ENCODE results near the gene ARF1. TPM values are rescaled to one million over a fixed set of nuclear protein-coding genes. Genes with fewer than 3 reads are reported as not detected.

Gene ARF1
- polyA plus RNA-seq, 3 donors = 580 to 789 (median 603) TPM

GRCh38 chr1:228038387-228039005 lies 44.0 kb upstream of the ARF1 start:
- no peak overlapping the region for H3K9ac ChIP-seq (ENCODE audit: insufficient read depth, low read length, poor library complexity, severe bottlenecking)
- no peaks in the 10 kb centered on the region for H3K79me2 ChIP-seq (ENCODE audit: insufficient read depth, low read length)
- H4K20me1 ChIP-seq (ENCODE audit: insufficient read depth, low read length) = no peaks in the 10 kb centered on the region
- H2AFZ ChIP-seq (ENCODE audit: insufficient read depth, low read depth, low read length, poor library complexity, severe bottlenecking) = no peak overlapping the region
- DNase-seq = no peak
- peak overlapping the region in 1 of 2 donors; percentile 32 for H3K4me3 Mint-ChIP-seq
- intact Hi-C loops (cut with micrococcal nuclease) = no loop called here
- H3K4me3 ChIP-seq (replicated peaks in 1 of 3; ENCODE audit: low read depth in 2 of 3, low read length in 3 of 3) = no peak overlapping the region
- H3K9me3 Mint-ChIP-seq = peaks cover 0 to 5% (median under 1%) of the 10 kb centered on the region in 7 donors
- no peak for TF ChIP-seq CTCF (IDR thresholded peaks at IDR 0.05)
- no peaks in the 10 kb centered on the region for H3K4me1 Mint-ChIP-seq
- H3K27me3 Mint-ChIP-seq (ENCODE audit: low read depth in 3 of 3) = peaks cover 36 to 49% (median 42%) of the 10 kb centered on the region in 3 donors
- H3K27ac Mint-ChIP-seq = no peak overlapping the region
- peaks cover 11 to 45% of the 10 kb centered on the region in 2 donors for H3K27me3 ChIP-seq (ENCODE audit: control insufficient read depth in 2 of 2, insufficient read depth in 2 of 2, low read length in 2 of 2)
- H3K9me3 ChIP-seq (replicated peaks in 1 of 2; ENCODE audit: control insufficient read depth in 1 of 2, insufficient read depth in 1 of 2, low read length in 2 of 2) = peaks cover 0 to 7% of the 10 kb centered on the region in 2 donors
- WGBS (ENCODE audit: insufficient coverage) = 77% methylated on average over 8 of the region's 11 CpGs
- H3K4me2 ChIP-seq (replicated peaks; ENCODE audit: extremely low read depth, low read length, poor library complexity, severe bottlenecking) = no peak overlapping the region
- H3K27ac ChIP-seq (ENCODE audit: low read depth in 1 of 2, low read length in 2 of 2) = no peak overlapping the region
- H3K36me3 Mint-ChIP-seq = no peaks in the 10 kb centered on the region
- no peaks in the 10 kb centered on the region for H3K4me1 ChIP-seq (ENCODE audit: control insufficient read depth in 1 of 2, insufficient read depth in 2 of 2, low read length in 2 of 2)
- no peaks in the 10 kb centered on the region for H3K36me3 ChIP-seq (replicated peaks in 1 of 2; ENCODE audit: control insufficient read depth in 1 of 2, insufficient read depth in 2 of 2, low read length in 2 of 2)

DNA sequence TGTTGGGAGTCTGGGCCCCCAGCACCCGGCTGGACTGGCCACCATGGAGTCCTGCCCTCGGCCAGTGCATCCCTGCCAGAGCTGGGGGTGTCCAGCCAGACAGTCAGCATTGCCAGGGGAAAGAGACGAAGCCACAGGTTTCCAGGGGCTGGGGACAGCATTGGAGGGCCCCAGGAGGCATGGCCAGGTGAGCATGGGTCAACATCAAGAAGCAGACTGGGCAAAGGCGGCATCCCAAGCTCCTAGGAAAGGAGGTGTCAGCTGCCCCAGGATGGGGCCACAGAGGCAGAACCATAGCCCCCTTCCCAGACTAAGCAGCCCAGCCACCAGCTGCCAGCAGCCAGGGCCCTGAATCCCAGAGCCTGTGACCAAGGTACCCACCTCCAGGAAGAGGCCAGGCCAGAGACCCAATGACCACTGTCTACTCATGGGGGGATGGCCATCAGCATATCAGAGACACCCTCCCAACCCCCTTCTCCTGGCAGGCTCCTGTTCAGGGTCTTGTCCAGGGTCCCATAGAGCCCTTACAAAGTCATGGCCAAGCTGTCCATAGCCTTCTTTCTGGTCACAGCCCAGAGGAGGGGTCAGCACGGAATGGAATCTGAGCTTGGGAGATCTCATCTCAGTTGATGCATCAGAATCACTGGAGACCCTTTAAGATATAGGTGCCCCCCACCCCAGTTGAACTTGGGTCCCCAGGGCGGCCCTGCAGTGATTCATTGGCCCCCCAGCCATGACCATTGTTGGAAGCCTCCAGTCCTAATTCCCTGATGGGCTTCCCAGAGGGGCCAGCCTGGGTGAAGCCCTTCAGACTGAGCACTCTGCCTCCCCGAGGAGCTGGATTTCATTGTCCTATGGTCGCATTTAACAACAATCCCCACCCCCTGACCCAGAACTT lies 43.3 kb upstream of the ARF1 start:
- H3K27ac ChIP-seq (ENCODE audit: low read depth in 1 of 2, low read length in 2 of 2) = no peak overlapping the region
- no peaks in the 10 kb centered on the region for H4K20me1 ChIP-seq (ENCODE audit: insufficient read depth, low read length)
- no peak overlapping the region for H3K4me3 ChIP-seq (replicated peaks in 1 of 3; ENCODE audit: low read depth in 2 of 3, low read length in 3 of 3)
- H3K9ac ChIP-seq (ENCODE audit: insufficient read depth, low read length, poor library complexity, severe bottlenecking) = no peak overlapping the region
- no peaks in the 10 kb centered on the region for H3K79me2 ChIP-seq (ENCODE audit: insufficient read depth, low read length)
- Mint-ChIP-seq H3K4me1 (no peaks in the 10 kb centered on the region), H3K9me3 (peaks cover 0 to 5% (median 0%) of the 10 kb centered on the region in 7 donors), H3K36me3 (no peaks in the 10 kb centered on the region), H3K27me3 (ENCODE audit: low read depth in 3 of 3) (peaks cover 36 to 45% (median 42%) of the 10 kb centered on the region in 3 donors), H3K27ac (no peak overlapping the region), H3K4me3 (peak overlapping the region in 1 of 2 donors; percentile 37)
- H3K9me3 ChIP-seq (replicated peaks in 1 of 2; ENCODE audit: control insufficient read depth in 1 of 2, insufficient read depth in 1 of 2, low read length in 2 of 2) = peaks cover 0 to 7% of the 10 kb centered on the region in 2 donors
- TF ChIP-seq CTCF (IDR thresholded peaks at IDR 0.05) = no peak
- no peak for DNase-seq
- H2AFZ ChIP-seq (ENCODE audit: insufficient read depth, low read depth, low read length, poor library complexity, severe bottlenecking) = no peak overlapping the region
- peaks cover 11 to 45% of the 10 kb centered on the region in 2 donors for H3K27me3 ChIP-seq (ENCODE audit: control insufficient read depth in 2 of 2, insufficient read depth in 2 of 2, low read length in 2 of 2)
- no peaks in the 10 kb centered on the region for H3K4me1 ChIP-seq (ENCODE audit: control insufficient read depth in 1 of 2, insufficient read depth in 2 of 2, low read length in 2 of 2)
- intact Hi-C loops (cut with micrococcal nuclease) = no loop called here
- 86% methylated on average over 8 of the region's 8 CpGs for WGBS (ENCODE audit: insufficient coverage)
- H3K4me2 ChIP-seq (replicated peaks; ENCODE audit: extremely low read depth, low read length, poor library complexity, severe bottlenecking) = no peak overlapping the region
- no peaks in the 10 kb centered on the region for H3K36me3 ChIP-seq (replicated peaks in 1 of 2; ENCODE audit: control insufficient read depth in 1 of 2, insufficient read depth in 2 of 2, low read length in 2 of 2)

All from CD14-positive monocyte (primary cell).